Astrocyte (in vitro differentiated cells and primary cell): ENCODE measurements around the gene ITPRIPL2. TPM values are rescaled to one million over a fixed set of nuclear protein-coding genes. Genes with fewer than 3 reads are reported as not detected.

Experiments
- DNase-seq: peaks from one replicate; pipeline ENCODE4 v3.0.0-alpha.2; 2010; ENCODE audit warnings: low read depth
- FAIRE-seq: peaks from 2 replicates; lab custom pipeline; 2011; peaks lifted over from hg19 to GRCh38; lab: Jason Lieb, UNC
- H2AFZ ChIP-seq: 2 replicates; pipeline ENCODE4 v1.6.0; 2012; ENCODE audit warnings: low read depth, low read length, inconsistent platforms
- H3K27ac ChIP-seq: 2 replicates; pipeline ENCODE4 v1.5.1; 2011; ENCODE audit warnings: low read depth, low read length, inconsistent platforms
- H3K27me3 ChIP-seq: 2 replicates; pipeline ENCODE4 v1.6.0; 2011; ENCODE audit warnings: low read length, inconsistent platforms; ENCODE audit not compliant: insufficient read depth
- H3K36me3 ChIP-seq: 2 replicates; pipeline ENCODE4 v1.5.1; 2011; ENCODE audit warnings: low read length, inconsistent platforms; ENCODE audit not compliant: insufficient read depth
- H3K4me1 ChIP-seq: 2 replicates; pipeline ENCODE4 v1.5.1; 2011; ENCODE audit warnings: low read length, inconsistent platforms; ENCODE audit not compliant: insufficient read depth
- H3K4me2 ChIP-seq: 2 replicates; pipeline ENCODE4 v1.6.0; 2012; ENCODE audit warnings: low read length, inconsistent platforms
- H3K4me3 ChIP-seq: 2 replicates; pipeline ENCODE4 v1.5.1; 2011; ENCODE audit warnings: low read depth, mild to moderate bottlenecking, low read length, inconsistent platforms; ENCODE audit not compliant: insufficient read depth
- H3K79me2 ChIP-seq: 2 replicates; pipeline ENCODE4 v1.6.0; 2012; ENCODE audit warnings: mild to moderate bottlenecking, low read length, inconsistent platforms; ENCODE audit not compliant: insufficient read depth
- H3K9ac ChIP-seq: 2 replicates; pipeline ENCODE4 v1.6.0; 2012; ENCODE audit warnings: mild to moderate bottlenecking, low read length, inconsistent platforms
- H3K9me3 ChIP-seq: 2 replicates; pipeline ENCODE4 v1.5.1; 2012; ENCODE audit warnings: low read depth, mild to moderate bottlenecking, low read length, inconsistent platforms; ENCODE audit not compliant: insufficient read depth
- H4K20me1 ChIP-seq: 2 replicates; pipeline ENCODE4 v1.6.0; 2012; ENCODE audit warnings: low read length, inconsistent platforms; ENCODE audit not compliant: insufficient read depth
- H3K27ac Mint-ChIP-seq: one replicate; pipeline ENCODE4 v1.8.0; 2021; ENCODE audit warnings: mild to moderate bottlenecking, mixed read lengths; ENCODE audit not compliant: unreplicated experiment
- H3K27me3 Mint-ChIP-seq: one replicate; pipeline ENCODE4 v1.8.0; 2021; ENCODE audit warnings: low read depth, mixed read lengths; ENCODE audit not compliant: unreplicated experiment
- H3K36me3 Mint-ChIP-seq: one replicate; pipeline ENCODE4 v1.8.0; 2021; ENCODE audit warnings: low read depth, mixed read lengths; ENCODE audit not compliant: unreplicated experiment
- H3K4me1 Mint-ChIP-seq: one replicate; pipeline ENCODE4 v1.8.0; 2021; ENCODE audit warnings: low read depth, mixed read lengths; ENCODE audit not compliant: unreplicated experiment
- H3K4me3 Mint-ChIP-seq: one replicate; pipeline ENCODE4 v1.8.0; 2021; ENCODE audit warnings: mild to moderate bottlenecking, moderate library complexity, mixed read lengths; ENCODE audit not compliant: unreplicated experiment
- H3K9me3 Mint-ChIP-seq: one replicate; pipeline ENCODE4 v1.8.0; 2021; ENCODE audit warnings: mild to moderate bottlenecking, mixed read lengths; ENCODE audit not compliant: unreplicated experiment
- EZH2 ChIP-seq: IDR thresholded peaks from 2 replicates; pipeline ENCODE4 v1.6.1; 2012; ENCODE audit warnings: mild to moderate bottlenecking, low read length, inconsistent platforms; ENCODE audit not compliant: insufficient read depth
- total RNA-seq: library from RNA; stranded (reverse); gene quantifications from 2 replicates; pipeline ENCODE4 v1.2.1, GENCODE V29; 2021
- TF ChIP-seq, protein P1 (sequence below): IDR thresholded peaks from 2 replicates; pipeline ENCODE4 v1.5.1; 2011; ENCODE audit warnings: low read depth, mild to moderate bottlenecking, inconsistent platforms, low read length, moderate library complexity; ENCODE audit not compliant: insufficient read depth

The ITPRIPL2 gene
- total RNA-seq, 1 donor from 2014 or later, result 47.8 TPM

GRCh38 chr16:19151310-19151709 lies 37.5 kb downstream of the ITPRIPL2 start:
- Mint-ChIP-seq H3K9me3 (peaks cover 8% of the 10 kb centered on the region), H3K27ac (no peak overlapping the region), H3K36me3 (no peaks in the 10 kb centered on the region), H3K4me1 (no peaks in the 10 kb centered on the region), H3K27me3 (peaks cover 21% of the 10 kb centered on the region), H3K4me3 (no peak overlapping the region)
- FAIRE-seq (no peak), DNase-seq (no peak)
- no peaks in the 10 kb centered on the region for H3K27me3 ChIP-seq
- H3K27ac ChIP-seq, result no peak overlapping the region
- no peaks in the 10 kb centered on the region for H3K4me1 ChIP-seq
- H3K4me2 ChIP-seq, result no peak overlapping the region
- no peaks in the 10 kb centered on the region for H3K79me2 ChIP-seq
- TF ChIP-seq EZH2, result no peak
- TF ChIP-seq, protein P1, sequence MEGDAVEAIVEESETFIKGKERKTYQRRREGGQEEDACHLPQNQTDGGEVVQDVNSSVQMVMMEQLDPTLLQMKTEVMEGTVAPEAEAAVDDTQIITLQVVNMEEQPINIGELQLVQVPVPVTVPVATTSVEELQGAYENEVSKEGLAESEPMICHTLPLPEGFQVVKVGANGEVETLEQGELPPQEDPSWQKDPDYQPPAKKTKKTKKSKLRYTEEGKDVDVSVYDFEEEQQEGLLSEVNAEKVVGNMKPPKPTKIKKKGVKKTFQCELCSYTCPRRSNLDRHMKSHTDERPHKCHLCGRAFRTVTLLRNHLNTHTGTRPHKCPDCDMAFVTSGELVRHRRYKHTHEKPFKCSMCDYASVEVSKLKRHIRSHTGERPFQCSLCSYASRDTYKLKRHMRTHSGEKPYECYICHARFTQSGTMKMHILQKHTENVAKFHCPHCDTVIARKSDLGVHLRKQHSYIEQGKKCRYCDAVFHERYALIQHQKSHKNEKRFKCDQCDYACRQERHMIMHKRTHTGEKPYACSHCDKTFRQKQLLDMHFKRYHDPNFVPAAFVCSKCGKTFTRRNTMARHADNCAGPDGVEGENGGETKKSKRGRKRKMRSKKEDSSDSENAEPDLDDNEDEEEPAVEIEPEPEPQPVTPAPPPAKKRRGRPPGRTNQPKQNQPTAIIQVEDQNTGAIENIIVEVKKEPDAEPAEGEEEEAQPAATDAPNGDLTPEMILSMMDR, result no peak
- H3K4me3 ChIP-seq, result no peak overlapping the region
- no peak overlapping the region for H3K9ac ChIP-seq
- peaks cover 7% of the 10 kb centered on the region for H3K9me3 ChIP-seq
- H4K20me1 ChIP-seq, result no peaks in the 10 kb centered on the region
- H2AFZ ChIP-seq, result no peak overlapping the region
- H3K36me3 ChIP-seq, result no peaks in the 10 kb centered on the region

DNA sequence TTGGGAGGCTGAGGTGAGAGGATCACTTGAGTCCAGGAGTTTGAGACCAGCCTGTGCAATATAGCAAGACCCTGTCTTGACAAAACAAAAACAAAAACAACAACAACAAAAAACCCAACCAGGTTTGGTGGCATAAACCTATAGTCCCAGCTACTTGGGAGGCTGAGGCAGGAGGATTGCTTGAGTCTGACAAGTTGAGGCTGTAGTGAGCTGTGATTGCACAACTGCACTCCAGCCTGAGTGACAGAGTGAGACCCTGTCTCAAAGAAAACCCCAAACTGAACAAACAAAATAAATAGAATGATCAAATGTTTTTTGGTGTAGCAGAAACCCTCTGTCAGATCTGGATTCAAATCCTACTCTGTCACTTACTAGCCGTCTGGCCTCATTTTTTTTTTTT lies 38.3 kb downstream of the ITPRIPL2 start:
- FAIRE-seq (no peak), DNase-seq (no peak)
- Histone ChIP-seq H3K79me2 (no peaks in the 10 kb centered on the region), H2AFZ (no peak overlapping the region), H3K4me1 (no peaks in the 10 kb centered on the region), H3K4me2 (no peak overlapping the region), H3K4me3 (no peak overlapping the region), H3K27ac (no peak overlapping the region), H3K36me3 (no peaks in the 10 kb centered on the region), H3K9ac (no peak overlapping the region), H3K9me3 (peaks cover 7% of the 10 kb centered on the region), H4K20me1 (no peaks in the 10 kb centered on the region), H3K27me3 (no peaks in the 10 kb centered on the region)
- TF ChIP-seq, protein P1, result no peak
- no peak for TF ChIP-seq EZH2
- H3K36me3 Mint-ChIP-seq, result no peaks in the 10 kb centered on the region
- no peak overlapping the region for H3K4me3 Mint-ChIP-seq
- H3K4me1 Mint-ChIP-seq, result no peaks in the 10 kb centered on the region
- H3K9me3 Mint-ChIP-seq, result peaks cover 9% of the 10 kb centered on the region
- H3K27ac Mint-ChIP-seq, result no peak overlapping the region
- peaks cover 21% of the 10 kb centered on the region for H3K27me3 Mint-ChIP-seq

GRCh38 chr16:19153876-19154275 lies 40.1 kb downstream of the ITPRIPL2 start:
- DNase-seq (no peak), FAIRE-seq (no peak)
- H3K27me3 Mint-ChIP-seq, result peaks cover 30% of the 10 kb centered on the region
- Histone ChIP-seq H4K20me1 (no peaks in the 10 kb centered on the region), H3K4me2 (no peak overlapping the region), H3K27ac (no peak overlapping the region), H3K79me2 (no peaks in the 10 kb centered on the region), H3K4me3 (no peak overlapping the region), H3K4me1 (no peaks in the 10 kb centered on the region), H3K9me3 (peaks cover 4% of the 10 kb centered on the region), H3K36me3 (no peaks in the 10 kb centered on the region), H3K9ac (no peak overlapping the region), H3K27me3 (peaks cover 3% of the 10 kb centered on the region), H2AFZ (no peak overlapping the region)
- no peak overlapping the region for H3K27ac Mint-ChIP-seq
- peaks cover 9% of the 10 kb centered on the region for H3K9me3 Mint-ChIP-seq
- no peaks in the 10 kb centered on the region for H3K36me3 Mint-ChIP-seq
- H3K4me1 Mint-ChIP-seq, result no peaks in the 10 kb centered on the region
- no peak for TF ChIP-seq EZH2
- TF ChIP-seq, protein P1, result no peak
- H3K4me3 Mint-ChIP-seq, result no peak overlapping the region
